Stimulated activated CD8-positive, alpha-beta memory T cell treated with anti-CD3 and anti-CD28 coated beads, Interleukin-2, amount 100 ng/mL, for 1 hour (primary cell): ENCODE data around the gene NMBR.
"Not testable (repeated sequence)": the region's sequence is repeated elsewhere in the genome, so short reads cannot be mapped to it uniquely, and the experiment has no call there.

ENCODE experiments used
- DNase-seq, 2 donors: peaks; one replicate each; pipeline ENCODE4 v3.0.0-alpha.2; 2020; ENCODE audit warnings: low read depth in 2 of 2

Gene NMBR

GRCh38 chr6:142155091-142155490 lies 8.2 kb upstream of the NMBR start:
- DNase-seq = no peak

- no peak for DNase-seq
Observed at GRCh38 chr6:142154336-142154735, 7.4 kb upstream of the NMBR start.

GRCh38 chr6:142153196-142153595 lies 6.3 kb upstream of the NMBR start:
- no peak for DNase-seq

DNA sequence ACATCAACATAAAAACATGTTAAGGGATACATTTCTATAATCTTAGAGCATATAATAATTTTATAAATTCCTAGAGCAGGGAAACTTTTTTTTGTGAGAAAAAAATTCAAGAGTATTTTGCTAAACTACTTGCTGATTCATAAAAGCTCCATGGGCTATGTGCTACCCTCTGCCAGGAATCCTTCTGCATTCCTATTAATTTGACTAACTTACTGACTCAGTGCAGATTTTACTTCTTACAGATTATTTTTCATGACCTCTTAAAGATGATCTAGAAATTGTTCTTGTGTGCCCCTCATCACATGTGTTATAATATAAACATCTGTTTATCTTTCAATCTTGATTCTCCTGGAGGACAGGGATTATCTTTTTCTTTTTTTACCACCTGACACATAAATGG lies 5.8 kb upstream of the NMBR start:
- no peak for DNase-seq

- DNase-seq = not testable (repeated sequence)
Observed at GRCh38 chr6:142141531-142141930, 5.4 kb downstream of the NMBR start.

GRCh38 chr6:142138876-142139275 lies 8.0 kb downstream of the NMBR start:
- DNase-seq = no peak

DNA sequence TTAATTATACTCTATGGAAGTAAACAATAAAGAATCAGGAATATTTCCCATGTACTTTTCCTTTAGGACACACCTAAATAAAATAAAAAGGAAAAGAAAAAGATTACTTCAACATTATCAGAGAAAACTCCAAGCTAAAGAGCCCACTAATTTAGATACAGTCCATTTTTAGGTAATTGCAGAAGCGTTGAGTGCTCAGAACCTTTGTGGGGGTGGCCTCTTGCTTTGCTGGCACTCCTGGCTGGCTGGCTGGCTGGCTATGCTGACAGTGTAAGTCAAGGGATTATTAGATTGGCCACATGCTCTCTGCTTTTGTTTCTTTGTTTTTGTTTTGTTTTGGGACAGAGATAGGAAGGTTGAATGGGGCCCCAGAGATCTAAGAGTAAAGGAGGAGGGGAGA lies 14.3 kb downstream of the NMBR start, which contains the start of gene GJE1:
Gene GJE1, plus strand, starts transcription at position 301 of the 400 bp plus-strand sequence. CDS start 234 bp downstream, outside the sequence.
- DNase-seq = no peak

DNA sequence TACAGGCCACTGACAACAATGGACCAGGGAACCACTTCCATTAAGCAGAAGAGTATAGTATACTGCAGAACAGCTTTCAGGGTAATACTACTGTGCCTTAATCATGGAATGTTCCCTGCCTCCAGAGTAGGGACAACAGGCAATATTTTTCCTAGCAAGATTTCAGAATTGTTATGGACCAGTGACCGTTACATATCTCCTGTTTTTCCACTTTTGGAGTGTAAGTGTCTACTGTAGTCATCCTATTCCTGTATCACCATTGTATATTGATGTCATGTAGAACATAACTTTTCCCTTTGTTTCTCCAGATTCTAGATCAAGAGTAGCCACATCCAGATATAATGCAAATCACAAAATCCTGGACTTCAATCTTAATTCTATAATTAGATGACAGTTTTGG lies 16.1 kb downstream of the NMBR start:
- DNase-seq = no peak

- no peak for DNase-seq
Observed at GRCh38 chr6:142121342-142121741, 25.6 kb downstream of the NMBR start.

DNA sequence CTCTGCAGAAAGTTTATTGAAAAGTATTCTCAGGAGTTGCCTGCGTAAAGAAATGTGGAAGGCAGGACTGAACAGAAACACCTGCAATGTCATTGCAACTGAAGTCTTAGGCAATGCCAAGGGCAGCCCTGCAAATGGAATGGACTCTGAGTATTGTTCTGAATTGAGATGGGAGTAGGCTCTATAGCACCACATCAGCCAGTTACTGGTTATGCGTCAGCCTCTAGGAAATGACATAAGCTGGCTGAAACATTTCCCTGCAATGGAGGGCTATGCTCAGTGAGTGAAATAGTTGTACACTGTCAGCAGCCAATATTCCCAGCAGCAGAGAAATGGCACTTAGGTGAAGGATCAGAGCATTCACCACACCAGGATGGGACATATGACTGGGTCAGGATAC lies 28.0 kb downstream of the NMBR start:
- no peak for DNase-seq

DNA sequence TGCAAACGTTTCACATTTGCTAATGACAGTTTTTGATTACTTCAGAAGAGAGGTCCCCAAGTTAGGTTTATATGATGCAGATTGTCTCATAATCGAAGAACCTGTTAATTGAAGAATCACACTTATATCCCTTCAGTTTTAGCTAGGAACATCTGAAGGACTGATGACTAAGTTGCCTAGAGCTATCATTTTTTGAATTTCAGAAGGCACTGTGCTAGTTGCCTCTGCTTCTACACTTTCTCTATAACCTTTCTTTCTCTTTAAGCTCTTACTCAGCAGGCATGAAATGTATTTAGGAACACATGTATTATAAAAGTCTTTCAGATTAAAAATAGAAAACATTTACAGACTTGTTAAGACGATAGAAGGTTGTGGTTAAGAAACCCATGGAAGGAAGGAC lies 28.6 kb downstream of the NMBR start:
- DNase-seq = no peak

DNA sequence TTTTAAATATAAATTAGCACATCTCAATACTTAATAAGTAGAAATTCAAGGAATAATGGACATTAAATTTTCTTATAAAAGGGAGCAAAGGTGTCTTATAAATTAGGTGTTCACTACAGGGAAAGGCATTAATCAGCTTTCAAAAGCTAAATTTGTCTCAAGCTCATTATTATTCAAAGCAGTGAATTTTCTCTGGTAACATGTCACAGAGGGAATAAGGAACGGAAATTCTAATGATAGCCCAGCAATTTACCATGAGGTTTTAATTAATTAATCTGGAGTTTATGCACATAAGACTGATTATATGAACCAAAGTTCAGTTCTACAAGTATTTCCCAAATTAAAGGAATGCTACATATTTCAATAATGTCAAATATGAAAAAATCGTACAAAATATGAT lies 29.6 kb downstream of the NMBR start:
- DNase-seq = no peak

DNA sequence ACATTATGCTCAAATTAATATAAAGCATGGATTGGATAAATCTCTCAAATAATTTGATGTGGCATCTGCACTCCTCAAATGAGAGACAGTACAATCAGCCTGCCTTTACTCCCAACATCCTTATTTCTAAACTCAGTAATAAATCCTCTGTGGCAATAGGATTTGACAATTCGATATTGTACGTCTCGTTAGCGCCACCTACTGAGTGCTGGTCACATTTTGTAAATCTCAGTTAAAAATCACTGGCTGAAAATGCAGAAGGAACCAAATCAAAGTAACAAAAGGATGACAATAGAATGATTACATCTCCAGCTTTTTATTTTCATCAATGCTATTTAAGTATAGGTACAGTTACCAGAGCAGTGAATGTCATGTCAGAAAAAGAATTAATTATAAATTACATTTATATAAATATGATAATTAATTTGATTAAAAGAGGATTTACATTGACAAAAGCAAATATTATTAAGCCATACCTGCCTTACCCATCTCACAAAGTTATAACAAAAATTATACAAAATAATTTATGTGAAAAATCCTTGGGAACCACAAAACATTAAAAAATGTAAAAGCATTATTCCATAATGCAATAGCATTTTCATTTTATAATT lies 34.4 kb downstream of the NMBR start:
- DNase-seq = peak; percentile 7 to 39

- DNase-seq = not testable (repeated sequence)
Observed at GRCh38 chr6:142110820-142111219, 36.1 kb downstream of the NMBR start.

- DNase-seq = not testable (repeated sequence)
Observed at GRCh38 chr6:142104820-142105219, 42.1 kb downstream of the NMBR start.

DNA sequence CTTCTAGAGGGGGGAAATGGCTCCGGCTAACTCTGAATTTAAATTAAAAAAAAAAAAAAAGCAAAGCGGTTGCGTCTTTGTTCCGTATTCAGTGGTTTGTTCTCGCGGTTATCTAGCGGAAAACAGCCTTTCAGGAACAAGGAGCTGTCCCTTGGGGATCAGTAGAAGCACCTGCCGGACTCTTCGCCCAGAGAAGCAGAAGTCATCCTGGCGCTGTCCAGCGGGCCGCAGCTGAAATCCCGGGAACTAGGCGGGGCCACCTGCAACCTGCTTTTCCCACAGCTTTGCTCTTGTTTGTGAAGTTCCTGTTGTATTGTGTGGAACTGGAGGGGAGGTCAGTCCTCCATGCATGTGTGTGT lies 58.1 kb downstream of the NMBR start:
- no peak for DNase-seq

DNA sequence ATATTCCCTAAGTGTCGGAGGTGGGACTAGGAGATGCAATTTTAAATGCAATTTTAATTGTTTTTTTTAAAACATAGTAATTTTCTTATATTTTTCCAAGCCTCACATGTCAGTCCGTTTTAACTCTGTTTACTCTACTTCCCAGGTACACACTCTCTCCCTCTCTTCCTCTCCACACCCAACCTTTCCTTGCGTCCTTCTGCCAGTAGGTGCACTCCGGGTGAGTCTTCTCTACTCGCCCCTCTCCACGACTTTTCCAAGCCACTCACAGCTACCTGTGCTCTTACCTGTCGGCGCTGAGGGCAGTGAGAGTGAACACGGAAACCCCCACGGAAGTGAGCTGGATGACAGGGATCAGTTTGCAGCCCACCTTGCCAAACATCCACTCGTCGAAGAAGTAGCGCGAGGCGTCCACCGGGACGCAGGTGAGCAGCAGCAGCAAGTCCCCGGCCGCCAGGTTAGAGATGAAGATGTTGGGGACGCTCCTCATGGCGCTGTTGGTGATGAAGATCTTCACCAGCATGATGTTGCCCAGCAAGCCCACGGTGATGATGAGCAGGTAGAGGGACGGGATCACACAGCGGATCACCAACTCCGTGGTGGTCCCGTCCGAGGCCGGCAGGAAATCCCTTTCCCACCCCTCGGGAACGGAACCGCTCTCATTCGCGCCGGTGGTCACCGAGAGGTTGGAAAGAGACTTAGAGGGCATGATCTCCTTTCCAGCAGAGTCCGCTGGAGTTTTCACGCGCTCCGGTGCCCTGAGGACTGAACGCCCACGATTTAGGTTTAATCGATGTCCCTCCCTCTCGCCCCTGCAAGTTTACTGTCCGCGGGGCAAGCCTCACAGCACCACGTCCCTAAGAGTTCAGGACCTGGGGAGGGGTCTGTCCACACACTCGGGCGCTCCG lies 58.7 kb downstream of the NMBR start:
- DNase-seq = no peak

- no peak for DNase-seq
Observed at GRCh38 chr6:142079130-142079529, 67.8 kb downstream of the NMBR start.

DNA sequence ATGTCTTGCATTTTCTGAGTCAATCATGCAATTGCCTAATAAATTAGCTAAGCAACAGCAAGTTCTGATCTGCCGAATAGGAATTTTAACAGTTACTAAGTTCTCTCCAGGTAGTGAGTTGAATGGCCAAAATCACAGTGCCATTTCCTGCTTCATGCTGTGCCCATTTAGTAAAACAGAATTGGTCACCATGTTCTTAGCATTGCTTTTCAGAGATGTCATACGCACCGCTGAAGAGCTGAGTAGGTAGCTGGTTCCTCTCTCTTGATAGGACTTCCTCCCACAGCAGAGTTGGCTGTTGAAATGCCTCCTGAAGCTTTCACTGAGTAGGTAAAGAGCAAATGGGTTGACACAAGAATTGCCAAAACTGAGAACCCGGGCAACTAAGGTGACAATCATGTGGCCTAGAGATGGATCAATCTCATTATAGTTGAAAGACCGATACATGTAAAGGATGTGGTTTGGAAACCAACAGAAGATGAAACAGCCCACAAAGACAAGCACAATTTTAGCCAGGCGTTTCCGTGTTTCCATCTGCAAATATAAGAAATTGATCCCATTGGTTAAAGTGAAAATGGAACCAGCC lies 71.3 kb downstream of the NMBR start:
- no peak for DNase-seq

DNA sequence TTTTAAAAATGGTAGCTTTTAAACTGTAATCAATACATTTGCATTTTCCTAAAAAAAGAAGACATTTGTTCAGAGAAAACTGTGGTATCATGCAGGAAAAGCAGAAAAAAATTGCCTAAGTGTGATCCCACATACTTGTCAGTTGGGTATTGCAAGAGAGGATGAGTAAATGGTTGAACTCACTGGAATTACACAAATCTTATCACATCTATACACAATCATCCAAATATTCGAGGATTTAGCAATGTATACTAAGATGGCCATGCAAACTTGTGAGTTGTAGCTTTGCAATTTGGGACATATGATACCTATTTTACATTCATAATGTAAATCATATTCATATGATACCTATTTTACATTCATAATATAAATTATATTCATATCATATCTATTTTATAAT lies 72.4 kb downstream of the NMBR start:
- DNase-seq = no peak

DNA sequence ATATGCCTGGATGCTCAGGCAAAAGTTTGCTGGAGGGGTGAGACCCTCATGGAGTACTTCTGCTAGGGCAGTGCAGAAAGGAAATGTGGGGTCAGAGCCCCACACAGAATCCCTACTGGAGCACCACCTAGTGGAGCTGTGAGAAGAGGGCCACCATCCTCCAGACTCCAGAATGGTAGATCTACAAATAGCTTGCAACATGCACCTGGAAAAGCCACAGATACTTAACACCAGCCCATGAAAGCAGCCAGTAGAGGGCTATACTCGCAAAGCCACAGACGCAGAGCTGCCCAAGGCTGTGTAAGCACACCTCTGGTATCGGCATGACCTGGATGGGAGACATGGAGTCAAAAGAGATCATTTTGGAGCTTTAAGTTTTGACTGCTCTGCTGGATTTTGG lies 74.9 kb downstream of the NMBR start:
- no peak for DNase-seq

GRCh38 chr6:142068416-142068815 lies 78.5 kb downstream of the NMBR start:
- DNase-seq = no peak

- DNase-seq = not testable (repeated sequence)
Observed at GRCh38 chr6:142062861-142063260, 84.1 kb downstream of the NMBR start.
